SK-N-MC (cell line): ENCODE measurements around the gene BICC1.

Source experiments
- EZH2 ChIP-seq: fragments of 200-600 bp; sonication (generic); IDR thresholded peaks from one replicate; pipeline ENCODE4 v1.6.1; 2017; ENCODE audit warnings: antibody characterized with exemption
- POLR2AphosphoS5 ChIP-seq: IDR thresholded peaks from 2 replicates; pipeline ENCODE4 v1.6.1; 2012; ENCODE audit warnings: mild to moderate bottlenecking, low read depth, low read length, borderline replicate concordance

GRCh38 chr10:58797356-58797755, 284.7 kb downstream of the BICC1 start:
- no peak for TF ChIP-seq POLR2AphosphoS5
- TF ChIP-seq EZH2 = no peak
